Keratinocyte (primary cell): ENCODE results near the gene CLNK. TPM values are rescaled to one million over a fixed set of nuclear protein-coding genes. Genes with fewer than 3 reads are reported as not detected.

Experiments used
- DNase-seq: peaks from one replicate; pipeline ENCODE4 v3.0.0-alpha.2; 2011; ENCODE audit warnings: low read depth, missing footprints, low spot score
- FAIRE-seq: peaks from 2 replicates; lab custom pipeline; 2011; peaks lifted over from hg19 to GRCh38; lab: Jason Lieb, UNC
- H2AFZ ChIP-seq: 2 replicates; pipeline ENCODE4 v1.6.0; 2012; ENCODE audit warnings: low read length, control low read depth, inconsistent platforms; ENCODE audit not compliant: control insufficient read depth
- H3K27ac ChIP-seq: 2 replicates; pipeline ENCODE4 v1.5.1; 2011; ENCODE audit warnings: low read length; ENCODE audit not compliant: control insufficient read depth, insufficient read depth
- H3K27me3 ChIP-seq: 3 replicates; pipeline ENCODE4 v1.6.0; 2011; ENCODE audit warnings: low read length; ENCODE audit not compliant: control insufficient read depth, insufficient read depth; ENCODE audit errors: extremely low read depth
- H3K36me3 ChIP-seq, 2 experiments: 2 replicates in 1 of 2; 3 replicates in 1 of 2; pipeline ENCODE4 v1.5.1; 2011; ENCODE audit warnings: low read length in 2 of 2, mild to moderate bottlenecking in 1 of 2; ENCODE audit not compliant: control insufficient read depth in 2 of 2, insufficient read depth in 2 of 2; ENCODE audit errors: extremely low read depth in 1 of 2
- H3K4me1 ChIP-seq: 3 replicates; pipeline ENCODE4 v1.5.1; 2011; ENCODE audit warnings: low read length; ENCODE audit not compliant: control insufficient read depth, insufficient read depth; ENCODE audit errors: extremely low read depth
- H3K4me2 ChIP-seq: 3 replicates; pipeline ENCODE4 v1.6.0; 2011; ENCODE audit warnings: low read depth, low read length; ENCODE audit not compliant: control insufficient read depth, insufficient read depth; ENCODE audit errors: extremely low read depth
- H3K4me3 ChIP-seq, 3 experiments: fragments of 200-600 bp in 1 of 3; sonication (generic) in 1 of 3; 2 replicates in 2 of 3; 3 replicates in 1 of 3; pipeline ENCODE4 v1.5.1; 2011 to 2016; ENCODE audit warnings: low read length in 3 of 3, mild to moderate bottlenecking in 3 of 3, control low read depth in 2 of 3, inconsistent platforms in 1 of 3, low read depth in 1 of 3, mixed read lengths in 1 of 3, mixed run types in 1 of 3, moderate library complexity in 1 of 3; ENCODE audit not compliant: control insufficient read depth in 2 of 3, insufficient read depth in 2 of 3; ENCODE audit errors: extremely low read depth in 1 of 3
- H3K79me2 ChIP-seq: 2 replicates; pipeline ENCODE4 v1.6.0; 2012; ENCODE audit warnings: low read length; ENCODE audit not compliant: control insufficient read depth, insufficient read depth
- H3K9ac ChIP-seq: 3 replicates; pipeline ENCODE4 v1.6.0; 2011; ENCODE audit warnings: low read length; ENCODE audit not compliant: control insufficient read depth, insufficient read depth; ENCODE audit errors: extremely low read depth
- H3K9me1 ChIP-seq: 3 replicates; pipeline ENCODE4 v1.6.0; 2011; ENCODE audit warnings: low read length; ENCODE audit not compliant: control insufficient read depth, insufficient read depth; ENCODE audit errors: extremely low read depth
- H3K9me3 ChIP-seq: 2 replicates; pipeline ENCODE4 v1.5.1; 2012; ENCODE audit warnings: low read depth, low read length; ENCODE audit not compliant: control insufficient read depth
- H4K20me1 ChIP-seq: 3 replicates; pipeline ENCODE4 v1.6.0; 2011; ENCODE audit warnings: low read length; ENCODE audit not compliant: control insufficient read depth, insufficient read depth; ENCODE audit errors: extremely low read depth
- CTCF ChIP-seq, 3 experiments: IDR thresholded peaks in 1 of 3; conservative IDR thresholded peaks in 1 of 3; optimal IDR thresholded peaks in 1 of 3; 2 replicates in 2 of 3; 3 replicates in 1 of 3; pipeline versions ENCODE3 to v1.5.1; 2011; ENCODE audit warnings: low read length in 3 of 3, mild to moderate bottlenecking in 3 of 3, moderate library complexity in 2 of 3, control low read depth in 1 of 3, inconsistent platforms in 1 of 3; ENCODE audit not compliant: insufficient read depth in 2 of 3; ENCODE audit errors: extremely low read depth in 1 of 3
- EZH2 ChIP-seq: IDR thresholded peaks from one replicate; pipeline ENCODE4 v1.6.1; 2012; ENCODE audit warnings: inconsistent platforms, mild to moderate bottlenecking, low read length, moderate library complexity
- dilution Hi-C: fragments of 300-500 bp; cut with MboI; formaldehyde crosslinking; loops from one replicate; pipeline ENCODE4 v1.7.0; 2020; ENCODE audit warnings: low sequenced_read_pairs; ENCODE audit not compliant: extremely low pct_ligation_motif_present
- polyA plus RNA-seq, 5 experiments: library from polyadenylated mRNA; depleted of rRNA in 3 of 5; stranded (reverse) in 3 of 5; stranded (forward) in 1 of 5; unstranded in 1 of 5; fragments of >200 nt; gene quantifications; 1 replicate in 1 of 5; 2 replicates in 3 of 5; 3 replicates in 1 of 5; pipeline versions ENCODE4 v1.2.1 to v1.2.3, GENCODE V29; 2011 to 2012; ENCODE audit warnings: missing spikeins in 2 of 5, low read depth in 1 of 5, low replicate concordance in 1 of 5

CLNK gene
- polyA plus RNA-seq, 1 donor (not counting 4 experiments of a cell fraction or from before 2014, with no cell fraction given) = not detected

- H3K9me1 ChIP-seq = no peaks in the 10 kb centered on the region
- H3K4me2 ChIP-seq = no peak overlapping the region
- H3K4me3 ChIP-seq = no peak overlapping the region
- H3K27me3 ChIP-seq = no peaks in the 10 kb centered on the region
- H2AFZ ChIP-seq = no peak overlapping the region
- dilution Hi-C loops = no loop called here
- FAIRE-seq (no peak), DNase-seq (no peak)
- no peaks in the 10 kb centered on the region for H3K9me3 ChIP-seq
- H3K36me3 ChIP-seq = no peaks in the 10 kb centered on the region
- H3K4me1 ChIP-seq = no peaks in the 10 kb centered on the region
- H3K27ac ChIP-seq = no peak overlapping the region
- no peaks in the 10 kb centered on the region for H3K79me2 ChIP-seq
- H4K20me1 ChIP-seq = no peaks in the 10 kb centered on the region
- H3K9ac ChIP-seq = no peak overlapping the region
- no peak for TF ChIP-seq CTCF (optimal IDR thresholded peaks at IDR 0.05 in 1 of 3, IDR thresholded peaks at IDR 0.05 in 1 of 3, conservative IDR thresholded peaks at IDR 0.05 in 1 of 3; ENCODE audit: extremely low read depth in 1 of 3, insufficient read depth in 2 of 3, low read length in 3 of 3)
- no peak for TF ChIP-seq EZH2
These were observed 63.6 kb downstream of the CLNK start for GRCh38 chr4:10620935-10621488.

- H3K4me2 ChIP-seq = no peak overlapping the region
- H3K9ac ChIP-seq = no peak overlapping the region
- no peak for FAIRE-seq
- no peaks in the 10 kb centered on the region for H3K27me3 ChIP-seq
- H3K36me3 ChIP-seq = no peaks in the 10 kb centered on the region
- dilution Hi-C loops = no loop called here
- H3K4me1 ChIP-seq = no peaks in the 10 kb centered on the region
- H3K4me3 ChIP-seq = no peak overlapping the region
- H3K9me3 ChIP-seq = no peaks in the 10 kb centered on the region
- no peaks in the 10 kb centered on the region for H4K20me1 ChIP-seq
- no peaks in the 10 kb centered on the region for H3K9me1 ChIP-seq
- TF ChIP-seq CTCF (optimal IDR thresholded peaks at IDR 0.05 in 1 of 3, IDR thresholded peaks at IDR 0.05 in 1 of 3, conservative IDR thresholded peaks at IDR 0.05 in 1 of 3; ENCODE audit: extremely low read depth in 1 of 3, insufficient read depth in 2 of 3, low read length in 3 of 3) = no peak
- no peak for TF ChIP-seq EZH2
- no peaks in the 10 kb centered on the region for H3K79me2 ChIP-seq
- no peak overlapping the region for H3K27ac ChIP-seq
- no peak for DNase-seq
- no peak overlapping the region for H2AFZ ChIP-seq
These were observed 64.7 kb downstream of the CLNK start for GRCh38 chr4:10619855-10620254.
